Measurements from ENCODE around the gene SMAD6. TPM values are rescaled to one million over a fixed set of nuclear protein-coding genes. Genes with fewer than 3 reads are reported as not detected.
"Not testable (repeated sequence)": the region's sequence is repeated elsewhere in the genome, so short reads cannot be mapped to it uniquely, and the experiment has no call there.

SMAD6 gene
- total RNA-seq, 2 donors from 2014 or later: 9.4 to 22.0 TPM

- Histone ChIP-seq H3K36me3 (no peaks in the 10 kb centered on the region), H3K9ac (ENCODE audit: low read depth in 2 of 2, low read length in 2 of 2) (no peak overlapping the region), H3K9me3 (no peaks in the 10 kb centered on the region), H3K4me1 (no peaks in the 10 kb centered on the region), H3K27ac (no peak overlapping the region), H3K4me3 (no peak overlapping the region), H3K27me3 (no peaks in the 10 kb centered on the region)
- DNase-seq: no peak
- intact Hi-C loops (cut with DNase I): no loop called here
- TF ChIP-seq CTCF (IDR thresholded peaks at IDR 0.05): no peak
Measured at GRCh38 chr15:66681395-66681794, 20.6 kb upstream of the SMAD6 start.

GRCh38 chr15:66682246-66682645 is 19.8 kb upstream of the SMAD6 start:
- Histone ChIP-seq H3K4me1 (no peaks in the 10 kb centered on the region), H3K27me3 (no peaks in the 10 kb centered on the region), H3K36me3 (no peaks in the 10 kb centered on the region), H3K4me3 (no peak overlapping the region), H3K9me3 (no peaks in the 10 kb centered on the region), H3K27ac (no peak overlapping the region), H3K9ac (ENCODE audit: low read depth in 2 of 2, low read length in 2 of 2) (no peak overlapping the region)
- intact Hi-C loops (cut with DNase I): no loop called here
- DNase-seq: no peak
- TF ChIP-seq CTCF (IDR thresholded peaks at IDR 0.05): no peak

- TF ChIP-seq CTCF (IDR thresholded peaks at IDR 0.05): no peak
- no peaks in the 10 kb centered on the region for H3K4me1 ChIP-seq
- intact Hi-C loops (cut with DNase I): no loop called here
- H3K9ac ChIP-seq (ENCODE audit: low read depth in 2 of 2, low read length in 2 of 2): no peak overlapping the region
- no peaks in the 10 kb centered on the region for H3K36me3 ChIP-seq
- H3K4me3 ChIP-seq: no peak overlapping the region
- no peak overlapping the region for H3K27ac ChIP-seq
- no peaks in the 10 kb centered on the region for H3K27me3 ChIP-seq
- no peak for DNase-seq
- H3K9me3 ChIP-seq: no peaks in the 10 kb centered on the region
Measured at GRCh38 chr15:66682865-66683264, 19.2 kb upstream of the SMAD6 start.

- no peaks in the 10 kb centered on the region for H3K9me3 ChIP-seq
- no peaks in the 10 kb centered on the region for H3K27me3 ChIP-seq
- H3K36me3 ChIP-seq: no peaks in the 10 kb centered on the region
- H3K4me1 ChIP-seq: no peaks in the 10 kb centered on the region
- TF ChIP-seq CTCF (IDR thresholded peaks at IDR 0.05): no peak
- intact Hi-C loops (cut with DNase I): no loop called here
- no peak overlapping the region for H3K4me3 ChIP-seq
- no peak overlapping the region for H3K9ac ChIP-seq (ENCODE audit: low read depth in 2 of 2, low read length in 2 of 2)
- DNase-seq: no peak
- H3K27ac ChIP-seq: no peak overlapping the region
Measured at GRCh38 chr15:66684136-66684681, 17.8 kb upstream of the SMAD6 start.

- no peaks in the 10 kb centered on the region for H3K4me1 ChIP-seq
- H3K9ac ChIP-seq (ENCODE audit: low read depth in 2 of 2, low read length in 2 of 2): no peak overlapping the region
- no peaks in the 10 kb centered on the region for H3K27me3 ChIP-seq
- TF ChIP-seq CTCF (IDR thresholded peaks at IDR 0.05): no peak
- H3K36me3 ChIP-seq: no peaks in the 10 kb centered on the region
- no peak overlapping the region for H3K4me3 ChIP-seq
- no peak for DNase-seq
- H3K27ac ChIP-seq: no peak overlapping the region
- H3K9me3 ChIP-seq: no peaks in the 10 kb centered on the region
- intact Hi-C loops (cut with DNase I): no loop called here
Measured at GRCh38 chr15:66685638-66686150, 16.3 kb upstream of the SMAD6 start.

GRCh38 chr15:66690912-66691311 is 11.1 kb upstream of the SMAD6 start:
- intact Hi-C loops (cut with DNase I); H3K4me1 ChIP-seq; H3K27me3 ChIP-seq; H3K9me3 ChIP-seq; DNase-seq; H3K27ac ChIP-seq; H3K36me3 ChIP-seq; H3K9ac ChIP-seq (ENCODE audit: low read depth in 2 of 2, low read length in 2 of 2); H3K4me3 ChIP-seq: not testable (repeated sequence)

Data from colonic mucosa (tissue), 4 donors.